ENCODE results near the gene TNS3.

TNS3 gene

GRCh38 chr7:47464266-47464665 lies 117.6 kb downstream of the TNS3 start:
- no peak for DNase-seq

- no peak for DNase-seq
These were observed 120.2 kb downstream of the TNS3 start for GRCh38 chr7:47461746-47462145.

- no peak for DNase-seq
These were observed 120.8 kb downstream of the TNS3 start for GRCh38 chr7:47461161-47461560.

- no peak for DNase-seq
These were observed 121.5 kb downstream of the TNS3 start for GRCh38 chr7:47460251-47460989.

- DNase-seq, result no peak
These were observed 123.4 kb downstream of the TNS3 start for GRCh38 chr7:47458486-47458885.

- DNase-seq, result no peak
These were observed 123.9 kb downstream of the TNS3 start for GRCh38 chr7:47458057-47458456.

- no peak for DNase-seq
These were observed 125.5 kb downstream of the TNS3 start for GRCh38 chr7:47456210-47456955.

- DNase-seq, result no peak
These were observed 126.1 kb downstream of the TNS3 start for GRCh38 chr7:47455872-47456185.

GRCh38 chr7:47454974-47455871 lies 126.7 kb downstream of the TNS3 start:
- DNase-seq, result no peak

- no peak for DNase-seq
These were observed 127.6 kb downstream of the TNS3 start for GRCh38 chr7:47454069-47454973.

- peak; percentile 47 for DNase-seq
These were observed 128.5 kb downstream of the TNS3 start for GRCh38 chr7:47453093-47454061.

GRCh38 chr7:47452715-47453092 lies 129.2 kb downstream of the TNS3 start:
- no peak for DNase-seq

- DNase-seq, result no peak
These were observed 129.6 kb downstream of the TNS3 start for GRCh38 chr7:47452295-47452694.

GRCh38 chr7:47451851-47452205 lies 130.1 kb downstream of the TNS3 start:
- DNase-seq, result no peak

- DNase-seq, result no peak
These were observed 131.9 kb downstream of the TNS3 start for GRCh38 chr7:47449810-47450590.

- DNase-seq, result no peak
These were observed 132.9 kb downstream of the TNS3 start for GRCh38 chr7:47448971-47449370.

GRCh38 chr7:47447621-47448349 lies 134.1 kb downstream of the TNS3 start:
- no peak for DNase-seq

GRCh38 chr7:47446871-47447466 lies 134.9 kb downstream of the TNS3 start:
- DNase-seq, result no peak

- DNase-seq, result peak; percentile 58
These were observed 137.4 kb downstream of the TNS3 start for GRCh38 chr7:47444376-47445098.
